Measurements from ENCODE around the gene CFAP68. TPM values are rescaled to one million over a fixed set of nuclear protein-coding genes. Genes with fewer than 3 reads are reported as not detected.

Gene CFAP68
- total and polyA plus RNA-seq, 10 of the 15 experiments (the other 5 are each of a cell fraction or from before 2014, with no cell fraction given), result 35.7 to 84.4 (median 64.1) TPM

- TF ChIP-seq ZBTB4 (CRISPR knock-in tag; IDR thresholded peaks at IDR 0.05) (no peak), ZNF622 (IDR thresholded peaks at IDR 0.05) (no peak), CHD2 (IDR thresholded peaks at IDR 0.05; ENCODE audit: borderline replicate concordance, low read depth, low read length) (peak; percentile 74), RBBP5 (conservative IDR thresholded peaks at IDR 0.05) (no peak), WRNIP1 (IDR thresholded peaks at IDR 0.05; ENCODE audit: borderline replicate concordance, low read depth, low read length) (0 out of 2 replicates have a peak, but pooled peaks have one; percentile 79), BHLHE40 (IDR thresholded peaks at IDR 0.05; ENCODE audit: borderline replicate concordance in 1 of 2, low read depth in 2 of 2, low read length in 1 of 2) (peak; percentile 48 to 54; a peak in 3 of 4 replicates), NFIC (IDR thresholded peaks at IDR 0.05; ENCODE audit: low read depth, low read length) (no peak), BCL3 (IDR thresholded peaks at IDR 0.05; ENCODE audit: borderline replicate concordance, insufficient read depth, low read depth, low read length, poor library complexity, severe bottlenecking) (no peak), TCF3 (IDR thresholded peaks at IDR 0.05; ENCODE audit: borderline replicate concordance, insufficient read depth, low read depth, low read length) (no peak), FOXK2 (IDR thresholded peaks at IDR 0.05) (no peak; the same call in 1 of the 2 replicates), MYC (IDR thresholded peaks at IDR 0.05; ENCODE audit: insufficient read depth, insufficient read length, insufficient replicate concordance, low read length, severe bottlenecking) (peak; percentile 16), CTCF (IDR thresholded peaks at IDR 0.05 in 2 of 3, conservative IDR thresholded peaks at IDR 0.05 in 1 of 3; ENCODE audit: control insufficient read depth in 2 of 3, extremely low read depth in 1 of 3, insufficient read depth in 1 of 3, low read depth in 3 of 3, low read length in 3 of 3) (peak; percentile 96 to 97 (median 97); a peak in 5 of 6 replicates), PKNOX1 (IDR thresholded peaks at IDR 0.05) (peak; percentile 47), ASH2L (IDR thresholded peaks at IDR 0.05; ENCODE audit: borderline replicate concordance, low read depth) (0 out of 2 replicates have a peak, but pooled peaks have one; percentile 45), HDAC2 (IDR thresholded peaks at IDR 0.05) (0 out of 2 replicates have a peak, but pooled peaks have one; percentile 26), STAT3 (IDR thresholded peaks at IDR 0.05; ENCODE audit: low read depth, low read length) (0 out of 2 replicates have a peak, but pooled peaks have one; percentile 72), POLR2AphosphoS2 (IDR thresholded peaks at IDR 0.05; ENCODE audit: low read depth, low read length) (peak; percentile 87; the same call in 1 of the 2 replicates), RELB (IDR thresholded peaks at IDR 0.05; ENCODE audit: low read depth) (peak; percentile 89)
Observed at GRCh38 chr11:111878849-111879636, at the start of gene CFAP68, which contains the start of gene FDXACB1 (continued).
